B cell (primary cell): ENCODE data around the gene S100A1. TPM values are rescaled to one million over a fixed set of nuclear protein-coding genes. Genes with fewer than 3 reads are reported as not detected.

Experiments used
- ATAC-seq: fragments of 200-7000 bp; cut with Tn5 transposase; one replicate; pipeline ENCODE4 v1.10.0; 2021; ENCODE audit warnings: low read depth, mild to moderate bottlenecking, moderate number of reproducible peaks, moderate library complexity
- CTCF ChIA-PET: fragments of 350-600 bp; sonication (Branson Sonifier 250); formaldehyde crosslinking; loops from one replicate; lab custom pipeline; 2021; ENCODE audit warnings: antibody characterized with exemption, inconsistent platforms; lab: Charles Lee
- POLR2A ChIA-PET: fragments of 350-600 bp; sonication (Branson Sonifier 250); formaldehyde crosslinking; loops from one replicate; lab custom pipeline; 2021; ENCODE audit warnings: antibody characterized with exemption; lab: Charles Lee
- DNase-seq: peaks from one replicate; pipeline ENCODE4 v3.0.0; 2013
- H2AFZ ChIP-seq: 2 replicates; pipeline ENCODE4 v1.6.1; 2012; ENCODE audit warnings: mild to moderate bottlenecking, low read depth, low read length; ENCODE audit not compliant: insufficient read depth, poor library complexity, severe bottlenecking
- H3K27ac ChIP-seq, 2 donors: 1 replicate in 1 of 2; 2 replicates in 1 of 2; pipeline ENCODE4 v1.5.1; 2012 to 2013; ENCODE audit warnings: low read length in 2 of 2, mild to moderate bottlenecking in 2 of 2, moderate library complexity in 1 of 2
- H3K27me3 ChIP-seq, 4 experiments: fragments of 200-600 bp in 1 of 4; sonication (generic) in 1 of 4; replicated peaks in 1 of 4; 1 replicate in 2 of 4; 2 replicates in 2 of 4; pipeline versions ENCODE4 v1.6.1 to v1.7.0; 2013 to 2016; ENCODE audit warnings: low read length in 3 of 4, mild to moderate bottlenecking in 2 of 4, mixed read lengths in 1 of 4, moderate library complexity in 1 of 4; ENCODE audit not compliant: insufficient read depth in 4 of 4, control insufficient read depth in 3 of 4; ENCODE audit errors: control extremely low read depth in 1 of 4
- H3K36me3 ChIP-seq, 2 experiments: replicated peaks in 1 of 2; 1 replicate in 1 of 2; 2 replicates in 1 of 2; pipeline versions ENCODE4 v1.6.1 to v1.7.1; 2013; ENCODE audit warnings: low read length in 1 of 2; ENCODE audit not compliant: insufficient read depth in 2 of 2, control insufficient read depth in 1 of 2; ENCODE audit errors: control extremely low read depth in 1 of 2, extremely low read depth in 1 of 2
- H3K4me1 ChIP-seq, 2 donors: fragments of 200-600 bp in 1 of 2; sonication (generic) in 1 of 2; 1 replicate in 1 of 2; 2 replicates in 1 of 2; pipeline versions ENCODE4 v1.5.1 to v1.6.1; 2013 to 2017; ENCODE audit warnings: low read length in 2 of 2; ENCODE audit not compliant: control insufficient read depth in 2 of 2, insufficient read depth in 2 of 2
- H3K4me2 ChIP-seq: replicated peaks from 2 replicates; pipeline ENCODE3; 2012; ENCODE audit warnings: mild to moderate bottlenecking, low read depth, low read length; ENCODE audit not compliant: poor library complexity, severe bottlenecking
- H3K4me3 ChIP-seq, 5 experiments: fragments of 200-600 bp in 1 of 5; sonication (generic) in 1 of 5; 1 replicate in 3 of 5; 2 replicates in 2 of 5; pipeline versions ENCODE4 v1.5.1 to v1.7.0; 2011 to 2016; ENCODE audit warnings: low read length in 4 of 5, mild to moderate bottlenecking in 4 of 5, low read depth in 2 of 5, control low read depth in 1 of 5, moderate library complexity in 1 of 5; ENCODE audit not compliant: insufficient read depth in 1 of 5; ENCODE audit errors: control extremely low read depth in 1 of 5, extremely low read depth in 1 of 5
- H3K79me2 ChIP-seq: fragments of 200-600 bp; sonication (generic); one replicate; pipeline ENCODE4 v1.6.0; 2016; ENCODE audit warnings: low read length; ENCODE audit not compliant: control insufficient read depth, insufficient read depth
- H3K9ac ChIP-seq: fragments of 200-600 bp; sonication (generic); 2 replicates; pipeline ENCODE4 v1.6.1; 2017; ENCODE audit warnings: mild to moderate bottlenecking, low read length, moderate library complexity
- H3K9me3 ChIP-seq, 3 donors: one replicate each; pipeline versions ENCODE4 v1.6.1 to v1.7.1; 2013; ENCODE audit warnings: low read length in 2 of 3; ENCODE audit not compliant: control insufficient read depth in 2 of 3, insufficient read depth in 1 of 3; ENCODE audit errors: control extremely low read depth in 1 of 3
- H4K20me1 ChIP-seq: 2 replicates; pipeline ENCODE4 v1.6.0; 2012; ENCODE audit warnings: mild to moderate bottlenecking, low read length; ENCODE audit not compliant: insufficient read depth, control insufficient read depth, poor library complexity, severe bottlenecking
- H3K27ac Mint-ChIP-seq: one replicate; pipeline ENCODE4 v1.8.0; 2021; ENCODE audit warnings: mixed read lengths
- H3K27me3 Mint-ChIP-seq: one replicate; pipeline ENCODE4 v1.8.0; 2021; ENCODE audit warnings: mixed read lengths
- H3K4me1 Mint-ChIP-seq: one replicate; pipeline ENCODE4 v1.8.0; 2021; ENCODE audit warnings: mixed read lengths
- H3K4me3 Mint-ChIP-seq: one replicate; pipeline ENCODE4 v1.8.0; 2021; ENCODE audit warnings: mixed read lengths
- H3K9me3 Mint-ChIP-seq: one replicate; pipeline ENCODE4 v1.8.0; 2022; ENCODE audit warnings: mixed read lengths; ENCODE audit not compliant: insufficient read depth
- CTCF ChIP-seq: fragments of 200-600 bp; IDR thresholded peaks from one replicate; pipeline ENCODE4 v1.8.0; 2022; ENCODE audit warnings: antibody characterized with exemption, mild to moderate bottlenecking
- EZH2 ChIP-seq: IDR thresholded peaks from 2 replicates; pipeline ENCODE4 v1.6.1; 2012; ENCODE audit warnings: borderline replicate concordance, low read depth, mild to moderate bottlenecking, moderate library complexity, low read length; ENCODE audit not compliant: insufficient read depth, poor library complexity, severe bottlenecking
- WGBS: methylation state at CpG from one replicate; pipeline ENCODE4 v1.1.5; 2013; ENCODE audit warnings: missing lambda C conversion rate; ENCODE audit not compliant: insufficient coverage; 5-methylcytosine and 5-hydroxymethylcytosine counted together
- intact Hi-C: fragments of 100-400 bp; cut with micrococcal nuclease; formaldehyde crosslinking; loops from one replicate; pipeline ENCODE4 v1.10.0; 2022
- polyA plus RNA-seq: library from polyadenylated mRNA; depleted of rRNA; stranded (reverse); fragments of >200 nt; gene quantifications from 2 replicates; pipeline ENCODE4 v1.2.3, GENCODE V29; 2012
- total RNA-seq, 2 donors: library from RNA; stranded (reverse); fragments of 120-200 nt in 1 of 2; gene quantifications; 1 replicate in 1 of 2; 2 replicates in 1 of 2; pipeline versions ENCODE4 v1.2.3 to v1.2.4, GENCODE V29; 2013 to 2022

S100A1 gene
- total and polyA plus RNA-seq, 2 donors (not counting 1 experiment from before 2014, with no cell fraction given) = not detected

GRCh38 chr1:153646672-153647345 is 18.6 kb downstream of the S100A1 start:
- H2AFZ ChIP-seq = no peak overlapping the region
- H3K27ac Mint-ChIP-seq = no peak overlapping the region
- CTCF ChIA-PET = interaction anchor here (0.9 to 2.4 kb wide), 2 partner anchors 10 to 74 kb away, joined by 3 to 6 read pairs; no protein-coding TSS in a partner anchor
- H3K4me1 Mint-ChIP-seq = peaks cover 13% of the 10 kb centered on the region
- no peak overlapping the region for H3K9ac ChIP-seq
- TF ChIP-seq CTCF (no peak), EZH2 (no peak)
- DNase-seq = no peak
- peaks cover 24 to 59% of the 10 kb centered on the region in 2 experiments for H3K36me3 ChIP-seq
- peaks cover 14% of the 10 kb centered on the region for H3K79me2 ChIP-seq
- H3K27me3 ChIP-seq = no peaks in the 10 kb centered on the region
- H3K27ac ChIP-seq = peak overlapping the region in 1 of 2 donors; percentile 11
- no peaks in the 10 kb centered on the region for H3K27me3 Mint-ChIP-seq
- WGBS = no CpG with 5 or more reads among the region's 5 CpGs
- no peak overlapping the region for H3K4me2 ChIP-seq
- H3K4me3 ChIP-seq = no peak overlapping the region
- peaks cover 12% of the 10 kb centered on the region for H4K20me1 ChIP-seq
- no peak overlapping the region for H3K4me3 Mint-ChIP-seq
- ATAC-seq = no peak
- H3K4me1 ChIP-seq = no peaks in the 10 kb centered on the region
- H3K9me3 Mint-ChIP-seq = no peaks in the 10 kb centered on the region
- intact Hi-C loops = no loop called here
- POLR2A ChIA-PET = no interaction called here
- H3K9me3 ChIP-seq = no peaks in the 10 kb centered on the region

GRCh38 chr1:153647346-153647714 is 19.1 kb downstream of the S100A1 start:
- Mint-ChIP-seq H3K4me3 (no peak overlapping the region), H3K4me1 (peaks cover 10% of the 10 kb centered on the region), H3K27me3 (no peaks in the 10 kb centered on the region), H3K9me3 (no peaks in the 10 kb centered on the region), H3K27ac (no peak overlapping the region)
- WGBS = 85% methylated on average over 2 of the region's 2 CpGs
- Histone ChIP-seq H3K79me2 (peaks cover 9% of the 10 kb centered on the region), H3K27ac (peak overlapping the region in 1 of 2 donors; percentile 11), H2AFZ (no peak overlapping the region), H3K4me3 (no peak overlapping the region), H3K36me3 (peaks cover 21 to 54% of the 10 kb centered on the region in 2 experiments), H3K9me3 (no peaks in the 10 kb centered on the region), H3K4me2 (no peak overlapping the region), H4K20me1 (peaks cover 8% of the 10 kb centered on the region), H3K4me1 (no peaks in the 10 kb centered on the region), H3K9ac (no peak overlapping the region), H3K27me3 (no peaks in the 10 kb centered on the region)
- ATAC-seq = no peak
- POLR2A ChIA-PET = no interaction called here
- no peak for DNase-seq
- intact Hi-C loops = no loop called here
- TF ChIP-seq CTCF (no peak), EZH2 (no peak)
- CTCF ChIA-PET = interaction anchor here (2.4 kb wide), 1 partner anchor 75 kb away, joined by 6 read pairs; no protein-coding TSS in a partner anchor
